WTC11 (cell line): Measurements from ENCODE around the gene IQGAP2. TPM values are rescaled to one million over a fixed set of nuclear protein-coding genes. Genes with fewer than 3 reads are reported as not detected.

ENCODE experiments used
- ATAC-seq: fragments of 200-7000 bp; cut with Tn5 transposase; 2 replicates; pipeline ENCODE4 v1.10.0; 2021; ENCODE audit warnings: mild to moderate bottlenecking, moderate library complexity
- CTCF ChIA-PET: fragments of 300-600 bp; sonication (Branson Sonifier 250); formaldehyde crosslinking; loops from one replicate; lab custom pipeline; 2021; ENCODE audit warnings: antibody characterized with exemption; lab: Charles Lee
- POLR2A ChIA-PET: fragments of 350-600 bp; sonication (Branson Sonifier 250); formaldehyde crosslinking; loops from one replicate; lab custom pipeline; 2021; ENCODE audit warnings: antibody characterized with exemption; lab: Charles Lee
- DNase-seq: peaks from one replicate; pipeline ENCODE4 v3.0.0; 2021; ENCODE audit warnings: low spot score
- H3K27ac Mint-ChIP-seq: 2 replicates; pipeline ENCODE4 v1.8.0; 2021; ENCODE audit warnings: mixed read lengths
- H3K27me3 Mint-ChIP-seq: 2 replicates; pipeline ENCODE4 v1.8.0; 2021; ENCODE audit warnings: low read depth, mild to moderate bottlenecking, moderate library complexity, mixed read lengths
- H3K36me3 Mint-ChIP-seq: 2 replicates; pipeline ENCODE4 v1.8.0; 2021; ENCODE audit warnings: mixed read lengths
- H3K4me1 Mint-ChIP-seq: 2 replicates; pipeline ENCODE4 v1.8.0; 2022; ENCODE audit warnings: mixed read lengths
- H3K4me3 Mint-ChIP-seq: 2 replicates; pipeline ENCODE4 v1.8.0; 2021; ENCODE audit warnings: mild to moderate bottlenecking, moderate library complexity, mixed read lengths
- H3K9me3 Mint-ChIP-seq: 2 replicates; pipeline ENCODE4 v1.8.0; 2021; ENCODE audit warnings: mixed read lengths
- ATF6 ChIP-seq: sonication (generic); formaldehyde crosslinking; IDR thresholded peaks from 2 replicates; pipeline ENCODE4 v1.8.1; 2023; ENCODE audit warnings: mild to moderate bottlenecking, missing genetic modification reagents
- CBFB ChIP-seq: sonication (generic); formaldehyde crosslinking; IDR thresholded peaks from 2 replicates; pipeline ENCODE4 v1.8.1; 2022; ENCODE audit warnings: mild to moderate bottlenecking, low read depth, missing genetic modification reagents
- E2F5 ChIP-seq: sonication (generic); formaldehyde crosslinking; IDR thresholded peaks from 2 replicates; pipeline ENCODE4 v1.8.1; 2022; ENCODE audit warnings: mild to moderate bottlenecking, moderate library complexity, missing genetic modification reagents
- ESRRA ChIP-seq: sonication (generic); formaldehyde crosslinking; IDR thresholded peaks from 2 replicates; pipeline ENCODE4 v1.8.1; 2022; ENCODE audit warnings: mild to moderate bottlenecking, missing genetic modification reagents, borderline replicate concordance
- MYBL2 ChIP-seq: sonication (generic); formaldehyde crosslinking; IDR thresholded peaks from 2 replicates; pipeline ENCODE4 v1.8.1; 2023; ENCODE audit warnings: mild to moderate bottlenecking, moderate library complexity, missing genetic modification reagents
- NR3C1 ChIP-seq: sonication (generic); formaldehyde crosslinking; conservative IDR thresholded peaks from 2 replicates; pipeline ENCODE4 v1.8.1; 2023; ENCODE audit warnings: low read depth, mild to moderate bottlenecking, missing genetic modification reagents
- PRRX2 ChIP-seq: fragments of 250-450 bp; sonication (Bioruptor Pico); IDR thresholded peaks from 2 replicates; pipeline ENCODE4 v1.8.0; 2021; ENCODE audit warnings: mild to moderate bottlenecking
- SMAD4 ChIP-seq: sonication (generic); formaldehyde crosslinking; IDR thresholded peaks from 2 replicates; pipeline ENCODE4 v1.8.0; 2022; ENCODE audit warnings: mild to moderate bottlenecking, missing genetic modification reagents
- ZBTB43 ChIP-seq: sonication (generic); formaldehyde crosslinking; IDR thresholded peaks from 2 replicates; pipeline ENCODE4 v1.8.1; 2023; ENCODE audit warnings: mild to moderate bottlenecking, missing genetic modification reagents
- ZNF219 ChIP-seq: sonication (generic); formaldehyde crosslinking; IDR thresholded peaks from 2 replicates; pipeline ENCODE4 v1.8.0; 2023; ENCODE audit warnings: missing genetic modification reagents, mild to moderate bottlenecking, borderline replicate concordance
- ZNF317 ChIP-seq: sonication (generic); formaldehyde crosslinking; IDR thresholded peaks from 2 replicates; pipeline ENCODE4 v1.8.1; 2023; ENCODE audit warnings: low read depth, mild to moderate bottlenecking, moderate library complexity, missing genetic modification reagents, borderline replicate concordance
- ZNF671 ChIP-seq: fragments of 250-450 bp; sonication (Bioruptor Pico); IDR thresholded peaks from 2 replicates; pipeline ENCODE4 v1.8.0; 2021; ENCODE audit warnings: mild to moderate bottlenecking
- total RNA-seq: library from RNA; stranded (reverse); gene quantifications from 3 replicates; pipeline ENCODE4 v1.2.3, GENCODE V29; 2021
- TF ChIP-seq, protein P1 (sequence below): sonication (generic); formaldehyde crosslinking; IDR thresholded peaks from 2 replicates; pipeline ENCODE4 v1.8.1; 2022; ENCODE audit warnings: missing genetic modification reagents, borderline replicate concordance
- TF ChIP-seq, protein P2 (sequence below): sonication (generic); formaldehyde crosslinking; IDR thresholded peaks from 2 replicates; pipeline ENCODE4 v1.8.1; 2023; ENCODE audit warnings: mild to moderate bottlenecking, missing genetic modification reagents, moderate library complexity
- TF ChIP-seq, protein P3 (sequence below): sonication (generic); formaldehyde crosslinking; conservative IDR thresholded peaks from 2 replicates; pipeline ENCODE4 v1.8.1; 2023; ENCODE audit warnings: mild to moderate bottlenecking, low read depth, missing genetic modification reagents, moderate library complexity
- TF ChIP-seq, protein P4 (sequence below): sonication (generic); formaldehyde crosslinking; IDR thresholded peaks from 2 replicates; pipeline ENCODE4 v1.8.0; 2023; ENCODE audit warnings: missing genetic modification reagents
- TF ChIP-seq, protein P5 (sequence below): fragments of 250-450 bp; sonication (Bioruptor Pico); IDR thresholded peaks from 2 replicates; pipeline ENCODE4 v1.9.0; 2021; ENCODE audit warnings: mild to moderate bottlenecking, borderline replicate concordance
- TF ChIP-seq, protein P6 (sequence below): fragments of 250-450 bp; sonication (Bioruptor Pico); IDR thresholded peaks from 2 replicates; pipeline ENCODE4 v2.1.2; 2022; ENCODE audit warnings: mild to moderate bottlenecking, moderate library complexity

Gene IQGAP2
- total RNA-seq, 1 experiment from 2014 or later: 70.6 TPM

- TF ChIP-seq, protein P1, sequence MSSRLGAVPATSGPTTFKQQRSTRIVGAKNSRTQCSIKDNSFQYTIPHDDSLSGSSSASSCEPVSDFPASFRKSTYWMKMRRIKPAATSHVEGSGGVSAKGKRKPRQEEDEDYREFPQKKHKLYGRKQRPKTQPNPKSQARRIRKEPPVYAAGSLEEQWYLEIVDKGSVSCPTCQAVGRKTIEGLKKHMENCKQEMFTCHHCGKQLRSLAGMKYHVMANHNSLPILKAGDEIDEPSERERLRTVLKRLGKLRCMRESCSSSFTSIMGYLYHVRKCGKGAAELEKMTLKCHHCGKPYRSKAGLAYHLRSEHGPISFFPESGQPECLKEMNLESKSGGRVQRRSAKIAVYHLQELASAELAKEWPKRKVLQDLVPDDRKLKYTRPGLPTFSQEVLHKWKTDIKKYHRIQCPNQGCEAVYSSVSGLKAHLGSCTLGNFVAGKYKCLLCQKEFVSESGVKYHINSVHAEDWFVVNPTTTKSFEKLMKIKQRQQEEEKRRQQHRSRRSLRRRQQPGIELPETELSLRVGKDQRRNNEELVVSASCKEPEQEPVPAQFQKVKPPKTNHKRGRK (CRISPR knock-in tag): no peak
- TF ChIP-seq, protein P2, sequence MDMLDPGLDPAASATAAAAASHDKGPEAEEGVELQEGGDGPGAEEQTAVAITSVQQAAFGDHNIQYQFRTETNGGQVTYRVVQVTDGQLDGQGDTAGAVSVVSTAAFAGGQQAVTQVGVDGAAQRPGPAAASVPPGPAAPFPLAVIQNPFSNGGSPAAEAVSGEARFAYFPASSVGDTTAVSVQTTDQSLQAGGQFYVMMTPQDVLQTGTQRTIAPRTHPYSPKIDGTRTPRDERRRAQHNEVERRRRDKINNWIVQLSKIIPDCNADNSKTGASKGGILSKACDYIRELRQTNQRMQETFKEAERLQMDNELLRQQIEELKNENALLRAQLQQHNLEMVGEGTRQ (CRISPR knock-in tag): no peak
- TF ChIP-seq ESRRA (CRISPR knock-in tag): no peak
- TF ChIP-seq, all 79 proteins: peak for 0
Measured at GRCh38 chr5:76383126-76383832, 19.8 kb upstream of the IQGAP2 start (continued).

- ATAC-seq (peak; percentile 75), DNase-seq (no peak)
- H3K4me3 Mint-ChIP-seq: no peak overlapping the region
- peaks cover 30% of the 10 kb centered on the region for H3K4me1 Mint-ChIP-seq
- ChIA-PET POLR2A (no interaction called here), CTCF (interaction anchor here (0.6 to 0.8 kb wide), 2 partner anchors 19 to 20 kb away, joined by 3 to 5 read pairs; no protein-coding TSS in a partner anchor)
- H3K36me3 Mint-ChIP-seq: no peaks in the 10 kb centered on the region
- H3K27me3 Mint-ChIP-seq: no peaks in the 10 kb centered on the region
- no peaks in the 10 kb centered on the region for H3K9me3 Mint-ChIP-seq
- no peak overlapping the region for H3K27ac Mint-ChIP-seq
- TF ChIP-seq ZBTB43 (no peak), E2F5 (CRISPR knock-in tag) (no peak), MYBL2 (CRISPR knock-in tag) (no peak), ZNF317 (CRISPR knock-in tag) (no peak), NR3C1 (no peak), SMAD4 (CRISPR knock-in tag) (no peak), ZNF219 (CRISPR knock-in tag) (no peak), ATF6 (no peak), ZNF671 (no peak), CBFB (CRISPR knock-in tag) (no peak), PRRX2 (CRISPR knock-in tag) (no peak)
- TF ChIP-seq, protein P3, sequence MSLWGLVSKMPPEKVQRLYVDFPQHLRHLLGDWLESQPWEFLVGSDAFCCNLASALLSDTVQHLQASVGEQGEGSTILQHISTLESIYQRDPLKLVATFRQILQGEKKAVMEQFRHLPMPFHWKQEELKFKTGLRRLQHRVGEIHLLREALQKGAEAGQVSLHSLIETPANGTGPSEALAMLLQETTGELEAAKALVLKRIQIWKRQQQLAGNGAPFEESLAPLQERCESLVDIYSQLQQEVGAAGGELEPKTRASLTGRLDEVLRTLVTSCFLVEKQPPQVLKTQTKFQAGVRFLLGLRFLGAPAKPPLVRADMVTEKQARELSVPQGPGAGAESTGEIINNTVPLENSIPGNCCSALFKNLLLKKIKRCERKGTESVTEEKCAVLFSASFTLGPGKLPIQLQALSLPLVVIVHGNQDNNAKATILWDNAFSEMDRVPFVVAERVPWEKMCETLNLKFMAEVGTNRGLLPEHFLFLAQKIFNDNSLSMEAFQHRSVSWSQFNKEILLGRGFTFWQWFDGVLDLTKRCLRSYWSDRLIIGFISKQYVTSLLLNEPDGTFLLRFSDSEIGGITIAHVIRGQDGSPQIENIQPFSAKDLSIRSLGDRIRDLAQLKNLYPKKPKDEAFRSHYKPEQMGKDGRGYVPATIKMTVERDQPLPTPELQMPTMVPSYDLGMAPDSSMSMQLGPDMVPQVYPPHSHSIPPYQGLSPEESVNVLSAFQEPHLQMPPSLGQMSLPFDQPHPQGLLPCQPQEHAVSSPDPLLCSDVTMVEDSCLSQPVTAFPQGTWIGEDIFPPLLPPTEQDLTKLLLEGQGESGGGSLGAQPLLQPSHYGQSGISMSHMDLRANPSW (CRISPR knock-in tag): no peak
- TF ChIP-seq, protein P4, sequence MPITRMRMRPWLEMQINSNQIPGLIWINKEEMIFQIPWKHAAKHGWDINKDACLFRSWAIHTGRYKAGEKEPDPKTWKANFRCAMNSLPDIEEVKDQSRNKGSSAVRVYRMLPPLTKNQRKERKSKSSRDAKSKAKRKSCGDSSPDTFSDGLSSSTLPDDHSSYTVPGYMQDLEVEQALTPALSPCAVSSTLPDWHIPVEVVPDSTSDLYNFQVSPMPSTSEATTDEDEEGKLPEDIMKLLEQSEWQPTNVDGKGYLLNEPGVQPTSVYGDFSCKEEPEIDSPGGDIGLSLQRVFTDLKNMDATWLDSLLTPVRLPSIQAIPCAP (CRISPR knock-in tag): no peak
- TF ChIP-seq, protein P5, sequence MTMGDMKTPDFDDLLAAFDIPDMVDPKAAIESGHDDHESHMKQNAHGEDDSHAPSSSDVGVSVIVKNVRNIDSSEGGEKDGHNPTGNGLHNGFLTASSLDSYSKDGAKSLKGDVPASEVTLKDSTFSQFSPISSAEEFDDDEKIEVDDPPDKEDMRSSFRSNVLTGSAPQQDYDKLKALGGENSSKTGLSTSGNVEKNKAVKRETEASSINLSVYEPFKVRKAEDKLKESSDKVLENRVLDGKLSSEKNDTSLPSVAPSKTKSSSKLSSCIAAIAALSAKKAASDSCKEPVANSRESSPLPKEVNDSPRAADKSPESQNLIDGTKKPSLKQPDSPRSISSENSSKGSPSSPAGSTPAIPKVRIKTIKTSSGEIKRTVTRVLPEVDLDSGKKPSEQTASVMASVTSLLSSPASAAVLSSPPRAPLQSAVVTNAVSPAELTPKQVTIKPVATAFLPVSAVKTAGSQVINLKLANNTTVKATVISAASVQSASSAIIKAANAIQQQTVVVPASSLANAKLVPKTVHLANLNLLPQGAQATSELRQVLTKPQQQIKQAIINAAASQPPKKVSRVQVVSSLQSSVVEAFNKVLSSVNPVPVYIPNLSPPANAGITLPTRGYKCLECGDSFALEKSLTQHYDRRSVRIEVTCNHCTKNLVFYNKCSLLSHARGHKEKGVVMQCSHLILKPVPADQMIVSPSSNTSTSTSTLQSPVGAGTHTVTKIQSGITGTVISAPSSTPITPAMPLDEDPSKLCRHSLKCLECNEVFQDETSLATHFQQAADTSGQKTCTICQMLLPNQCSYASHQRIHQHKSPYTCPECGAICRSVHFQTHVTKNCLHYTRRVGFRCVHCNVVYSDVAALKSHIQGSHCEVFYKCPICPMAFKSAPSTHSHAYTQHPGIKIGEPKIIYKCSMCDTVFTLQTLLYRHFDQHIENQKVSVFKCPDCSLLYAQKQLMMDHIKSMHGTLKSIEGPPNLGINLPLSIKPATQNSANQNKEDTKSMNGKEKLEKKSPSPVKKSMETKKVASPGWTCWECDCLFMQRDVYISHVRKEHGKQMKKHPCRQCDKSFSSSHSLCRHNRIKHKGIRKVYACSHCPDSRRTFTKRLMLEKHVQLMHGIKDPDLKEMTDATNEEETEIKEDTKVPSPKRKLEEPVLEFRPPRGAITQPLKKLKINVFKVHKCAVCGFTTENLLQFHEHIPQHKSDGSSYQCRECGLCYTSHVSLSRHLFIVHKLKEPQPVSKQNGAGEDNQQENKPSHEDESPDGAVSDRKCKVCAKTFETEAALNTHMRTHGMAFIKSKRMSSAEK (CRISPR knock-in tag): no peak
- TF ChIP-seq, protein P6, sequence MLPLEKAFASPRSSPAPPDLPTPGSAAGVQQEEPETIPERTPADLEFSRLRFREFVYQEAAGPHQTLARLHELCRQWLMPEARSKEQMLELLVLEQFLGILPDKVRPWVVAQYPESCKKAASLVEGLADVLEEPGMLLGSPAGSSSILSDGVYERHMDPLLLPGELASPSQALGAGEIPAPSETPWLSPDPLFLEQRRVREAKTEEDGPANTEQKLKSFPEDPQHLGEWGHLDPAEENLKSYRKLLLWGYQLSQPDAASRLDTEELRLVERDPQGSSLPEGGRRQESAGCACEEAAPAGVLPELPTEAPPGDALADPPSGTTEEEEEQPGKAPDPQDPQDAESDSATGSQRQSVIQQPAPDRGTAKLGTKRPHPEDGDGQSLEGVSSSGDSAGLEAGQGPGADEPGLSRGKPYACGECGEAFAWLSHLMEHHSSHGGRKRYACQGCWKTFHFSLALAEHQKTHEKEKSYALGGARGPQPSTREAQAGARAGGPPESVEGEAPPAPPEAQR (CRISPR knock-in tag): no peak
Measured at GRCh38 chr5:76384189-76384588, 18.9 kb upstream of the IQGAP2 start.
